GM18526 (cell line): ENCODE results near the gene ISLR2.
"Not testable (repeated sequence)": the region's sequence is repeated elsewhere in the genome, so short reads cannot be mapped to it uniquely, and the experiment has no call there.

Experiments used
- POLR2A ChIP-seq: IDR thresholded peaks from 3 replicates; pipeline ENCODE4 v1.6.1; 2011; ENCODE audit not compliant: insufficient read length; ENCODE audit errors: extremely low read depth

ISLR2 gene, protein sequence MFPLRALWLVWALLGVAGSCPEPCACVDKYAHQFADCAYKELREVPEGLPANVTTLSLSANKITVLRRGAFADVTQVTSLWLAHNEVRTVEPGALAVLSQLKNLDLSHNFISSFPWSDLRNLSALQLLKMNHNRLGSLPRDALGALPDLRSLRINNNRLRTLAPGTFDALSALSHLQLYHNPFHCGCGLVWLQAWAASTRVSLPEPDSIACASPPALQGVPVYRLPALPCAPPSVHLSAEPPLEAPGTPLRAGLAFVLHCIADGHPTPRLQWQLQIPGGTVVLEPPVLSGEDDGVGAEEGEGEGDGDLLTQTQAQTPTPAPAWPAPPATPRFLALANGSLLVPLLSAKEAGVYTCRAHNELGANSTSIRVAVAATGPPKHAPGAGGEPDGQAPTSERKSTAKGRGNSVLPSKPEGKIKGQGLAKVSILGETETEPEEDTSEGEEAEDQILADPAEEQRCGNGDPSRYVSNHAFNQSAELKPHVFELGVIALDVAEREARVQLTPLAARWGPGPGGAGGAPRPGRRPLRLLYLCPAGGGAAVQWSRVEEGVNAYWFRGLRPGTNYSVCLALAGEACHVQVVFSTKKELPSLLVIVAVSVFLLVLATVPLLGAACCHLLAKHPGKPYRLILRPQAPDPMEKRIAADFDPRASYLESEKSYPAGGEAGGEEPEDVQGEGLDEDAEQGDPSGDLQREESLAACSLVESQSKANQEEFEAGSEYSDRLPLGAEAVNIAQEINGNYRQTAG

DNA sequence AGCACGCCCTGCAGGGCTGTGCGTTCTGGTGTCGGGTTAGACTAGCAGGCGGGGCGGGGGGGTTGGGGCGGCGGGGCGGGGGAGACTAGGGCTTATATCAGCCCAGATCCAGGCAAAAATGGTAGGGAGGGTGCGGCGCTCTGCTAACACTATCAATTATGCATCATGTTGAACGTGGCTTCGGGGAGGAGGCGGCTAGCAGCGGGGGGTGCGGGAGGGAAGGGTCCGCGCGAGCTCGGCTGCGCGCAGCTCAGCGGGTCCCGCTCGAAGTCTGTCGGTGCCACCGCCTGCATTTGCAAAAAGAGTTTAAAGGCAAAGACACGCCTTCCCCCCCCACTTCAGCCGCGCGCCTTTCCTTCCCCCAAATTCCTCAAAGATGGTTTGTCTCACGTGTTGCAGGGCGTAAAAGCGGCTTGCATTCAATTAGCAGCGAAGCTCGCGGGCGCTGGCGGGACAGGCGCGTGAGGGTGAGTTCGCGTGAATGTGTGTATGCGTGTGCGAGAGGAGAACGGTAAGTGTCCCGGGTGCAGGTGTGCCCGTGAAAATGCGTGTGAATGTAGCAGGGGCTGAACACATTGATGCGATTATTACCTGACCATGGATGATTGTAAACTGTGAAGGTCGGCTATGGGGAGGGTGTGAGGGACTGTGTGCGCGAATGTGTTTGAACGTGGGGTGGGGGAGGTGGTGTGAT is at the start of gene ISLR2:
Gene ISLR2, plus strand, starts transcription at position 432 of the 694 bp plus-strand sequence. CDS start 2,169 bp downstream, outside the sequence.
- no peak for TF ChIP-seq POLR2A

DNA sequence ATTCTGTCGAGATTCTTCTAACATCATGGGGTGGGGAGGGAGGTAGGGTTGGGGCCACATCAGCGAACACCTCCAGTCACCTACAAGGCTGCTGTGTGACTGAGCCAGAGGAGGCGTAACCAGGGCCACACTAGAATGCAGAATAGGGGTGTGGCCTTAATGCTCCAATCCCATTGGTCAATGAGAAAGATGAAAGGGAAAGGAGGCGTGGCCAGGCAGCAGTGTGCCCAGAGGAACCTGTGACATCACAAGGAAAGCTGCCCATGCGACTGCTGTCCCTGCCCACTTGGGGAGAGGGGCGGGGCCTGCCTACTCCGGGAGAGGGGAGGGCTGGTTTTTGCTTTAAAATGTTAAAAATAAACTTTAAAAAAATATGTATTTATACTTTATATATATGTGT is 47.9 kb upstream of the ISLR2 start, which contains the start of gene GOLGA6A:
Gene GOLGA6A, minus strand, starts transcription at position 101 of the 400 bp plus-strand sequence. Its CDS starts 41 bp downstream, at position 60.
- not testable (repeated sequence) for TF ChIP-seq POLR2A

DNA sequence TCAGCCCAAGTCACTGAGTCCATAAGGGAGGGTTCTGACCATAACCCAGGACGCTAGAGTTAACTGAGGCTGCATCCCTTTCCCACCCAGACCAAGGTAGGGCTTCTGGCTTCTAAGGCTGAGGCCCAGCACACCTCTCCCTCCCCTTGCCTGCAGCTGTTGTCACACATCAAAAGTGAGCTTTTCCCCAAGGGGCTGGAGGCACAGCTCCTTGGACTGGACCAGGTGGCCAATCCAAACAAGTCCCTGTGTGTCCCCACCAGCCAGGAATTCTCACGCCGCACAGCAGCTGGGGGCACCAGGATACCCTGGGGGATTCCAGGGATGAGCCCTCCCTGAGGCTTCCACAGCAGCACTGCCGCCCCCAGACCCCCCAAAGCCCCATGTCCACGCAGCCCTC is 22.3 kb upstream of the ISLR2 start:
- no peak for TF ChIP-seq POLR2A

GRCh38 chr15:74109713-74110112 is 20.7 kb upstream of the ISLR2 start:
- TF ChIP-seq POLR2A: no peak

DNA sequence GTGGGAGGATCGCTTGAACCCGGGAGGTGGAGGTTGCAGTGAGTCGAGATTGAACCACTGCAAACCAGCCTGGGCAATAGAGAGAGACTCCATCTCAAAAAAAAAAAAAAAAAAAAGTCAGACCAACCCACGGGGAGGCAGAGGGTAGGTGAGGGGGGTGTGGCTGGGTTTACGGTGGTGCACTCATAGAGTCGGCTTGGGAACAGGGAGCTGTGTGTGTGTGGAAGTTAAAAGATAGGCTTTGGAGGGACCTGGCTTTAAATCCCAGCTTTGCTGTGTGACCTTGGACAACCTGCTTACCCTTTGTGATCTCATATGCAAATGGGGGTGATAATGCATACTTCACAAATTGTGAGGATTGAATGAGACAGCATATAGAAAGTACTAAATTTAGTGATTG is 10.0 kb upstream of the ISLR2 start:
- no peak for TF ChIP-seq POLR2A

GRCh38 chr15:74121039-74121438 is 9.3 kb upstream of the ISLR2 start:
- no peak for TF ChIP-seq POLR2A

DNA sequence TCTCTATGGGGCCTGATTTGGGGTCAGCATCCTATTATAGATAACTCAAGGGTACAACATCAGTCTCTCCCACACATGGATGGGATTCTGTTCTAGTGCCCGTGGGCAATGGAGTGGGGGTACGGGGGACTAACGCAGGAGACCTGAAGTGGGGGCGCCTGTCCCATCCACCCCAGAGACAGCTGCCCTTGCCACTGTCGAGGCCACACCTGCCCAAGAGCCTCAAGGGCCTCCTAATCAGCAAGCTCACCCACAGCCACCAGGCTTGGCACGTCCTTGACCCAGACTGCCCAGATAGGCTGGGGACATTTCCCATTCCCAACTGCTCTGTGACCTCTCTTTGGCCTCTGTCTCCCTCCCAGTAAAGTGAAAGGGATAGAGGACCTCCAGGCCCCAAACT is 8.5 kb upstream of the ISLR2 start:
- no peak for TF ChIP-seq POLR2A

DNA sequence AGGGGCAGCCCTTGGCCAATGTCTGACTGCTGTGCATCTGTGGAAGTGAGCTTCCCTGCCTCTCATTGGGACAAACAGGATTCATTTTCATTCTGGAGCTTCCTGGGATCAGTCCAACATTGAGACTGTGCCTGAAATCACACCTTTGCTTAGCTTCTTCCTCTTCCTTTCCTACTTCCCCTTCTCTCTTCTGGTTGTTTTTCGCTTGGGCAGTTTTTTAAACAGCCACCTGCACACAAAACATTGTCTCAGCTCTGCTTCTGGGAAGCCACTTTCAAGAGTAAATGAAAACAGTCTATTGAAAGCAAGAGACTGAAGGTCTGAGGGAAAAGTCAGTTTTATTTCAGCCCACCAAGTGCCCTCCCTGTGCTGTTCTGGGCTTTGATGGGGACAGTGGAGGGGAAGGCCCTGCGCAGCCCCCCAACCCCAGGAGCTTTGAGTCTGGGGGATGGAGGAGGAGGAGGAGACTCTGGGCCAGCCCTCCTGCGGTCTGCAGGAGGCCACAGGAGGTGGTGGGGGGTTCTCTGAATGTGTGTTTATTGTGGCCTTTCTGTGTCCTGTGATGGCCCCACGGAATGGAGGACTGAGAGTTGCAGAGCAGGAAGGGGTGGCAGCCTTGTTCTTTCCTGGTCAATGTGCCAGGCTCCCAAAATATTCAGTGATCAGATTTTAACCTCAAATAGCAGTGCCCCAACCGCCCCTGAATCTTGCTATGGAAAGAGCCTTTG is 7.8 kb upstream of the ISLR2 start:
- TF ChIP-seq POLR2A: no peak

DNA sequence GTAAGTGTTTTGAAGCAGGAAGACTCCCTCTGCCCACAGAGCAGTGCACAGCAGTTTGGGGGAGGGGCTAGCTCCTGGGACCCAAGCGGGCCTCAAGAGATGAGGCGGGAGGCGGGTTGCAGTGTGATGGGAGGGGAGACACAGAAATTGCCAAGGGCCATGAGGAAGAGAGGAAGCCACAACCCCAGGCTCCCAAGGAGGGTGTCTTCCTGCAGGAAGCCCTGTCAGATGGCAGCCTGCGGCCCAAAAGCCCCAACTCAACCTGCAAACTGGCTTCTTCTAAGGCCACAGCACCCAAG is 7.3 kb upstream of the ISLR2 start:
- TF ChIP-seq POLR2A: no peak

DNA sequence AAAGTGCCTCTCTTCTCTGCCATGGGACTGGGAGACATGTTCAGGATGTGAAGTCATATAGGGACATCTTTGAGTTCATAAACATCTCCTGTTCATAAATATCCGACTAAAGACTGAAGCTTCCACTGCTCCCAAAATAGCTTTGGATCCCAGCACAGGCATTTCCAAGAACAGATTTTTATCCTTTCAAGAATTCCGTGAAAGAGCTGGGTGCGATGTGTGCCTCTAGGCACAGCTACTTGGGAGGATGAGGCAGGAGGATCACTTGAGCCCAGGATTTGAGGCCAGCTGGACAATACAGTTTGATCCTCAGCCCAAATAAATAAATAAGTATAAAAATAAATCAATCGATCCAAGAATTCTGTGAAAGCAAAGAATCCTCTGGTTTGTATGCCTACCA is 6.7 kb upstream of the ISLR2 start:
- no peak for TF ChIP-seq POLR2A

GRCh38 chr15:74124196-74124595 is 6.2 kb upstream of the ISLR2 start:
- no peak for TF ChIP-seq POLR2A

DNA sequence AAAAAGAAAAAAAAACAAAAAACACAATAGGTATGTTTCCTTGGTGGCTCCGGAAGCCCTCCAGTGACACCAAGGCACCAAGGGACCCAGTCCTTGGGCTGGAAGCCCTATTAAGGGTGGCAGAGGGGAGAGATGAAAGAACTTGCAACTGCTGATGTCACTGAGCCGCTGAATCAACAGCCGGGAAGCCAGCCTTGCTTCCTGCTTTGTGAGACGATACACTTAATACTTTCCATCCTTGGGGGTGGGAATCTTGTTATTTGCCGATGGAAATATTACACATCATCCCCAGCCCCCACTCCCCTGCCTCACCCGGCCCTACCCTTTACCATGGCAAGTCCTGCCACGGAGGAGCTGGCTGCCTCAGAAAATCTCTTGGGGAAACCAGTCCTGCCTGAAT is 5.6 kb upstream of the ISLR2 start:
- TF ChIP-seq POLR2A: no peak

DNA sequence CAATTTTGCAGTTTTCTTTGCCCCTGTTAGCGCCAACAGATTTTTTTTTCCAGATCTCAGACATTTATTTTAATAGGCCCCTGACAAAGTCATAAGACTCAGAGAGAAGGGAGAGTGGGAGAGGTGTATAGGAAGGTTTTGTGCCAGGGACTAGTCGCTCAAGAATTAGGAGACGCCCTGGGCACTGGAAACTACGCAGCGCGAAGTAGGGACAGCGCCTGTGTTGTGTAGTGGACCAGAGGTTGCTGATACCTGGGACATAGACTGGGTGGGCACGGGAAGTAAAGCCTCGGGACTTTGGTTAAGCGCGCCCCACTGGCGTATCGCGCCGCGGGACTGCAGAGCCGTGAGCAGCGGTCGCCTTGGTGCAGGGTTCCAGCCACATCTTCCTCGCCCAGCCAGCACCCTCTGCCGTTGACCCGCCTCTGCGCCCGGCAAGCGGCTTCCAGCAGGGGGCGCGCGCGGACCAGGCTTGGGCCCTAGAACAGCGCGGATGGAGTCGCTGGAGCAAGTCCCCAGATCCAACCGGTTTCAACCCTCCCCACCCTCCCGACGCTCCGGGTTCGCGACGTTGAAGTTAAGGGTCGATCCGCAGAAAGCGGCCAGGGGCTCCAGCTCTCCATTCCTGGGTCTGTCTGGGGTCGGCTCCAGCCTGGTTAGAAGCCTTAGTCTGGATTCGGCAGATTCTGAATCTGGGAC is 3.0 kb upstream of the ISLR2 start:
- TF ChIP-seq POLR2A: no peak

DNA sequence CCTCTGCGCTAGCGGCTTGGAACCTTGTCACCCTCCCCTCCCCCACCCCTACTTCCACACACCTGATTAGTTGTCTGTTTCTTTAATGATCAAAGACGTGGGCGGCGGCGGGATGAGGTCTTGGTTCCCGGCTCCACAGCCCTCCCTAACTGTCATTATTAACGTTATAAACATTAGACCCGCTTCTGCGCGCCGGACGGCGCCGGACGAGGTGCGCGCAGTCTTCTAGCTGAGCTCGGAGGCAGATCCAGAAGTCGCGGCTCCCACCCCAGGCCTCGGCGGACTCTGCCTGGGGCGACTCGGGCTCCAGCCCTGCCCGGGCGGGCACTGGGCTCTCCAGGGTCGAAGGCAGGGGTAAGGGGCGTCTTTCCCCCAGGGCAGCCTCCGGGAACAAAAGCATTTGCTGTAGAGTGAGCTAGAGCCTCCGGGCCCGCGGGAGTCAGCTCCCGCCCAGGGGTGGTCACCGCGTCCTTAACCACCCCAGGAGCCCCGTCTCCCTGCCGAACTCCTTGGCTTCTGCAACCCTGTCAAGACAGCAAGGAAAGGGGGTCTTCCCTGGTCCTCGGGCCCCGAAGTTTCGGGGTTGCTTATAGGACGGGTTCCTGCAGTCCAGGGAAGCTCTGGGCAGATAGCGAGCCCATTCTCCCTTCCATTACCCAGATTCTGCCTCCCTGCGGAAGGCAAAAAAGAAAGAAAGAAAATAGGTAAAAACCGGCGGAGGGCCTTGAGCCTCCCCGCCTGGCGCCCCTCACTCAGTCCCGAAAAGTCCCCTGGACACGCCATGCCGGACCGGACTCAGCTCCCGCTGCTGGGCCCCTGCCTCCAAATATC is 2.2 kb upstream of the ISLR2 start:
- no peak for TF ChIP-seq POLR2A
